ENCODE measurements around the gene GNAT3. TPM values are rescaled to one million over a fixed set of nuclear protein-coding genes. Genes with fewer than 3 reads are reported as not detected.
A peak's percentile ranks its signal among the peaks of the same experiment; 100 is the strongest.

The GNAT3 gene
- total RNA-seq, 4 donors from 2014 or later: not detected

DNA sequence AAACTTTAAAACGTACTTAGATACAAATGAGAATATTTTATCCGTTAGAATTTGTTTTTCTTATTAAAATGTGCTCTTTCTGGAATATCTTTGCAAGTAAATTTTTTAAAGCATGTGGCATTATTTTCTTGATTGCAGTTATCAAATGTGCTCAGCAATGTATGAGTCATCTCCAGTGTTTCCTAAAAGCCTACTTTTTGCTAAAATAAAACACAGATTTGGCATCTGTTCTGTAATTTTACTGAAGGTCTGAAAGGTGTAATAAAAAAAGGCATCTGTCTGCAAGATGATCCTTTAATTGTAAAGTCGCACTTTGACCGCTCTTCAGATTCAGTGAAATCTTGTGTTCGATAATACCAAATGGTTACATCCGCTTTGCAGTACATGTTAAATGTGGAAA is 3.4 kb downstream of the GNAT3 start:
- DNase-seq (ENCODE audit: low spot score) (no peak), ATAC-seq (ENCODE audit: low FRiP score) (no peak)
- TF ChIP-seq, protein P1, sequence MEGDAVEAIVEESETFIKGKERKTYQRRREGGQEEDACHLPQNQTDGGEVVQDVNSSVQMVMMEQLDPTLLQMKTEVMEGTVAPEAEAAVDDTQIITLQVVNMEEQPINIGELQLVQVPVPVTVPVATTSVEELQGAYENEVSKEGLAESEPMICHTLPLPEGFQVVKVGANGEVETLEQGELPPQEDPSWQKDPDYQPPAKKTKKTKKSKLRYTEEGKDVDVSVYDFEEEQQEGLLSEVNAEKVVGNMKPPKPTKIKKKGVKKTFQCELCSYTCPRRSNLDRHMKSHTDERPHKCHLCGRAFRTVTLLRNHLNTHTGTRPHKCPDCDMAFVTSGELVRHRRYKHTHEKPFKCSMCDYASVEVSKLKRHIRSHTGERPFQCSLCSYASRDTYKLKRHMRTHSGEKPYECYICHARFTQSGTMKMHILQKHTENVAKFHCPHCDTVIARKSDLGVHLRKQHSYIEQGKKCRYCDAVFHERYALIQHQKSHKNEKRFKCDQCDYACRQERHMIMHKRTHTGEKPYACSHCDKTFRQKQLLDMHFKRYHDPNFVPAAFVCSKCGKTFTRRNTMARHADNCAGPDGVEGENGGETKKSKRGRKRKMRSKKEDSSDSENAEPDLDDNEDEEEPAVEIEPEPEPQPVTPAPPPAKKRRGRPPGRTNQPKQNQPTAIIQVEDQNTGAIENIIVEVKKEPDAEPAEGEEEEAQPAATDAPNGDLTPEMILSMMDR (IDR thresholded peaks at IDR 0.05): no peak

DNA sequence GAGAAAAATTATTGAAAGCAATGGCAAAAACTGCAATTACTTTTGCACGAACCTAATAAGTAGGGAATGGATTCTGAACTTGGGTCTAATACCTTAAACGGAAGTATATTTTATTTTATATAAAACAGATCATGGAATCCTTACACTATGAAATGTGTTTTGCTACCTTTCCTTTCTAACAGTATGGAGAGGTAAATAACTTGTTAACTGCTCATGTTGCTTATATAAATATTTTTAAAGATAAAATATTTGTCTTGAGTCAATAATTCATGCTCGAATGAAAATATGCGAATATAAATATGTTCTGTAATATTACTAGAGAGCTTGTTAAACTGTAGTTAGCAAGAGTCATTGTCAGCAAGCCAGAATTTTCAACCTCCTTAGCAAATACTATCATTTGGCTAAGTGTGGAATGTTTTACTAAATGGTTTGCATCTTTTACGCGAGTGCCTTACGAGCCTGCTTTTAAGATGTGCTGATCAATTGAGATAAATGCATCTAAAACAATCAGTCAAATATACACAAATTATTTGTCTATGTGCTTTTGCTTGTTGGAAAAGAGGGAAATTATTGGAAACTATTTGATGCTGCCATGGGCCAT is 5.9 kb downstream of the GNAT3 start:
- DNase-seq (ENCODE audit: low spot score) (no peak), ATAC-seq (ENCODE audit: low FRiP score) (no peak)
- TF ChIP-seq, protein P1 (IDR thresholded peaks at IDR 0.05): no peak

DNA sequence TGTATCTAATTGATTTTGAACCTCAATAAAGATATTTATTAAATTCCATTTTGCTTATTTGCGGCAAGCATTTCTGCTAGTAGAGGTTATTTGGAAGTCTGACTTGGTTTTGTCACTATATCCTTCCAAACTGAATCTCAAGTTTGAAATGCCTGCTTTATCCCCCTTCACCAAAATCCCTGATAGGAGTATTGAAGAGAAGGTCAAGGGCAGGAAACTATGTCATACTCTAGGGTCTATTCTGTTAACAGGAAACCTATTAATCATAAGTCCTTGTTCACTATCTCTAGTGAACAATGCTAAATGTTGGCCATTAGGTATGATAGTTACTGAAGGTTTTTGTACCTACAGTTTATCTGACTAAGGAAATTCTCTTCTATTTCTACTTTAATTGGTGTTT is 11.5 kb downstream of the GNAT3 start:
- TF ChIP-seq, protein P1 (IDR thresholded peaks at IDR 0.05): no peak
- DNase-seq (ENCODE audit: low spot score): no peak
- ATAC-seq (ENCODE audit: low FRiP score): no peak

DNA sequence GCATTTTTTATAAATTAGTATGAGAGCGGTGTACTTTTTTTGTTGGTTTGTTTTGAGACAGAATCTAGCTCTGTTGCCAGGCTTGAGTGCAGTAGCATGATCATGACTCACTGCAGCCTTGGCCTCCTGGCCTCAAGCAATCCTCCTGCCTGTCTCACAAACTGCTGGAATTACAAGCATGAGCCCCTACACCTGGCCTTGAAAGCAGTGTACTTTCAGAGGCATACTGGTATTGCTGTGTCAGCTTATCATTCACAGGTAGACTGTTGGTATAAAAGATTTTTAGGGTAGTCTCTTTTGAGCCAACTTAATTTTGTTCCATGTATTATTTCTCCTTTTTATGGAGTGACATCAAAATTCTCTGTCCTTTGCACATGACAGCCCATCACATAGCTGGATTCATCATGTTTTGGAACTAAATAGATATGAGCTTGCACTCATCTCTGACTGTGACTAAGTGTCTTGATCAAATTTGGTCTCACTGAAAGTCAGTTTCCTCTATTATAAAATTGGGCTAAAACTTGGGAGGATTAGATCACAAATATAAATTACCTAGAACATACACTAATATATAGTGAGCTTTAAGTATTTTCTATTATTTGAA is 12.4 kb downstream of the GNAT3 start:
- DNase-seq (ENCODE audit: low spot score) (peak; percentile 31), ATAC-seq (ENCODE audit: low FRiP score) (peak; percentile 99)
- TF ChIP-seq, protein P1 (IDR thresholded peaks at IDR 0.05): no peak

DNA sequence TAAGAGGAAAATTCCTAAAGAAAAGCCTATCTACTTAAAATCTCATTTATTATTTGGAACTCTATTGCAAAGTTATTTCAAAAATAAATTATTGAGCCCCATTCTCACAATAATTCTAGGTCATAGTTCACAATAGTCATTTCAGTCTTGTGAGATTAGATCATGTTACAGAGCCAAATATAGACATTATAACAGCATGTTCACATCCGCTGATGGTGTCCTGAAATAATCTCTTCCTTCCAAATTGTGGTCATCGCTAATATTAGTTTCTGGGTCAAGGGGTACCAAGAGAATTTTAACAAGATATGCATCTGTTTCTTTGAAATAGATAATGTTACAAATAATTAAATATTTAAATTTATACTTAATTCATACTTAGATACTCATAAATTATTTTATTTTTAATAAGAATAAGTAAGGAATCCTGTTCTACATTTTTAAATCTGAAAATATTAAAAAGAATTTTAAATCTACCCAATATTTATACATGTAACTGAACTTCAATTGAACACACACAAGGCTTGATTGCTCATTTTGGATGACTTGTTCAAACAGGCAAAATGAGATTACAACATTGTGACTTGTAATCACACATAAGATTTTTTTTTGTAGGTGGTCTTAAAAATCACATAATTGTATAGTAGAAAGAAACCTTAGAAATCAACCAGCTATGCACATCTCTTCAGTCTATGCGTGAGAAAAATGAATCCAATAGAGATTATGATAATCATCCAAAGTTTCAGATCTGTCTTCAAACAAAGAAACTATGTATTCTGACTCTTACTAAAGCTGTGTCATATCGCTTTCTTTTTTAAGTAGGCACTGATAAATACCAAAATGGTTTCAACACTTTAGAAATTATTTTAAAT is 13.1 kb downstream of the GNAT3 start:
- peak; percentile 37 for ATAC-seq (ENCODE audit: low FRiP score)

DNA sequence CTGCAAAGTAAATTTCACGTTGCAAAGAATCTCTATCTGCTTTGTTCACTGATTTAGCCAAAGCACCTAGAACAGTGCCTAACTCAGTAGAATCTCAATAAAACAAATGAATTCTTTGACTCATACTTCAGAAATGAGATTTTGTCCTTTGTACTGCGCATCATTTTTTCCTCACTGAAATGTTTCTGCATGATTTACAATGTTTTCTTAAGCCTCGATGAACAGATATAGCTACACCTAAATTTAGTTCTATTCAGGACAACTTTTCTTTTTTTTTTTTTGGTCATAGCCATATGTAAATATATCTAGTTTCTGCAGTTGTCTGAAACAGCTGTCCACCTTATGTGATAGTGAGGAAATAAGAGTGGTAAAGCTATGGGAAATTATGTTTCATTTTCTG is 15.3 kb downstream of the GNAT3 start:
- ATAC-seq (ENCODE audit: low FRiP score): no peak
- TF ChIP-seq, protein P1 (IDR thresholded peaks at IDR 0.05): no peak

More for the DNA sequence above, 13.1 kb downstream of the GNAT3 start:
- TF ChIP-seq, protein P1 (IDR thresholded peaks at IDR 0.05): no peak
- DNase-seq (ENCODE audit: low spot score): no peak

More for the DNA sequence above, 15.3 kb downstream of the GNAT3 start:
- DNase-seq (ENCODE audit: low spot score): no peak

All from omental fat pad (tissue), 4 donors.